Ramos (cell line): ENCODE data around the gene TYW5.

ENCODE experiments used
- in situ Hi-C: fragments of 300-500 bp; cut with MboI; formaldehyde crosslinking; loops from one replicate; pipeline ENCODE4 v1.14.3; 2022; ENCODE audit warnings: low sequenced_read_pairs; ENCODE audit not compliant: unreplicated experiment

TYW5 gene

GRCh38 chr2:199977984-199978415, 22.7 kb upstream of the TYW5 start:
- in situ Hi-C loops, result no loop called here

- in situ Hi-C loops, result no loop called here
Observed at GRCh38 chr2:199975273-199975895, 20.1 kb upstream of the TYW5 start.

GRCh38 chr2:199973703-199974102, 18.4 kb upstream of the TYW5 start:
- in situ Hi-C loops, result loop anchor here (5.0 kb wide), 1 partner anchor 499 kb away; no protein-coding TSS in a partner anchor

- in situ Hi-C loops, result loop anchor here (5.0 kb wide), 1 partner anchor 500 kb away; no protein-coding TSS in a partner anchor
Observed at GRCh38 chr2:199972088-199972626, 16.9 kb upstream of the TYW5 start.

- in situ Hi-C loops, result no loop called here
Observed at GRCh38 chr2:199968126-199968525, 12.8 kb upstream of the TYW5 start.

GRCh38 chr2:199966976-199967375, 11.7 kb upstream of the TYW5 start:
- in situ Hi-C loops, result no loop called here

- in situ Hi-C loops, result no loop called here
Observed at GRCh38 chr2:199966405-199966804, 11.1 kb upstream of the TYW5 start.

- in situ Hi-C loops, result no loop called here
Observed at GRCh38 chr2:199962203-199962602, 6.9 kb upstream of the TYW5 start.

- in situ Hi-C loops, result no loop called here
Observed at GRCh38 chr2:199958014-199958413, 2.7 kb upstream of the TYW5 start.

GRCh38 chr2:199956062-199956380, 730 bp upstream of the TYW5 start:
- in situ Hi-C loops, result no loop called here

GRCh38 chr2:199955007-199955338, 318 bp downstream of the TYW5 start:
- in situ Hi-C loops, result no loop called here

GRCh38 chr2:199951023-199951422, 4.3 kb downstream of the TYW5 start:
- in situ Hi-C loops, result no loop called here

GRCh38 chr2:199950396-199950795, 4.9 kb downstream of the TYW5 start:
- in situ Hi-C loops, result no loop called here

- in situ Hi-C loops, result no loop called here
Observed at GRCh38 chr2:199946836-199947235, 8.5 kb downstream of the TYW5 start.

- in situ Hi-C loops, result no loop called here
Observed at GRCh38 chr2:199946196-199946595, 9.1 kb downstream of the TYW5 start.

- in situ Hi-C loops, result no loop called here
Observed at GRCh38 chr2:199943373-199943772, 11.9 kb downstream of the TYW5 start.

- in situ Hi-C loops, result no loop called here
Observed at GRCh38 chr2:199940373-199940772, 14.9 kb downstream of the TYW5 start.

- in situ Hi-C loops, result no loop called here
Observed at GRCh38 chr2:199936554-199936953, 18.7 kb downstream of the TYW5 start.

- in situ Hi-C loops, result no loop called here
Observed at GRCh38 chr2:199933466-199933865, 21.8 kb downstream of the TYW5 start.

GRCh38 chr2:199932312-199932855, 22.9 kb downstream of the TYW5 start:
- in situ Hi-C loops, result no loop called here

GRCh38 chr2:199929262-199929661, 26.0 kb downstream of the TYW5 start:
- in situ Hi-C loops, result no loop called here

- in situ Hi-C loops, result no loop called here
Observed at GRCh38 chr2:199928626-199929025, 26.7 kb downstream of the TYW5 start.
